ENCODE results near the gene STK32C.

DNA sequence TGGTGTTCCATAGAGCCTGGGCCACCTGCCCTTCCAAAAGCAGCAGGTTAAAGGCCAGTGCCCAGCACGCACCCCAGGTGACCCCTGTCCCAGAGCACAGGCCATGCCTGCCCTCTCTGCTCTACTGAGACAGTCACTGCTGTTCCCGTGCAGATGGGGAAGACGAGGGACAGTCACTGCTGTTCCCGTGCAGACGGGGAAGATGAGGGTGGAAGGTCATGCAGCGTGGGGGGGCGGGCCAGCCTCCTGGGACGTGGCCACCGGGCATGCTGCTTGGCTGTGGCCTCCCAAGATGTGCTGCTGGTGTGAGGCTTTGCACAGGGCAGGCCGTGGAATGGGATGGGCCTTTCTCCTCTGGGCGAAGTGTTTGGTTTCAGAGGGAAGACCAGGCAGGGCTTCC is 42.6 kb upstream of the STK32C start:
- TF ChIP-seq EZH2 (IDR thresholded peaks at IDR 0.05; ENCODE audit: insufficient read depth, low read length) = no peak
- TF ChIP-seq, protein P1, sequence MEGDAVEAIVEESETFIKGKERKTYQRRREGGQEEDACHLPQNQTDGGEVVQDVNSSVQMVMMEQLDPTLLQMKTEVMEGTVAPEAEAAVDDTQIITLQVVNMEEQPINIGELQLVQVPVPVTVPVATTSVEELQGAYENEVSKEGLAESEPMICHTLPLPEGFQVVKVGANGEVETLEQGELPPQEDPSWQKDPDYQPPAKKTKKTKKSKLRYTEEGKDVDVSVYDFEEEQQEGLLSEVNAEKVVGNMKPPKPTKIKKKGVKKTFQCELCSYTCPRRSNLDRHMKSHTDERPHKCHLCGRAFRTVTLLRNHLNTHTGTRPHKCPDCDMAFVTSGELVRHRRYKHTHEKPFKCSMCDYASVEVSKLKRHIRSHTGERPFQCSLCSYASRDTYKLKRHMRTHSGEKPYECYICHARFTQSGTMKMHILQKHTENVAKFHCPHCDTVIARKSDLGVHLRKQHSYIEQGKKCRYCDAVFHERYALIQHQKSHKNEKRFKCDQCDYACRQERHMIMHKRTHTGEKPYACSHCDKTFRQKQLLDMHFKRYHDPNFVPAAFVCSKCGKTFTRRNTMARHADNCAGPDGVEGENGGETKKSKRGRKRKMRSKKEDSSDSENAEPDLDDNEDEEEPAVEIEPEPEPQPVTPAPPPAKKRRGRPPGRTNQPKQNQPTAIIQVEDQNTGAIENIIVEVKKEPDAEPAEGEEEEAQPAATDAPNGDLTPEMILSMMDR (IDR thresholded peaks at IDR 0.05; ENCODE audit: insufficient read depth, low read depth, low read length) = no peak
